Chondrocyte (in vitro differentiated cells): ENCODE results near the gene SEMA6B. TPM values are rescaled to one million over a fixed set of nuclear protein-coding genes. Genes with fewer than 3 reads are reported as not detected.
"Not testable (repeated sequence)": the region's sequence is repeated elsewhere in the genome, so short reads cannot be mapped to it uniquely, and the experiment has no call there.

Experiments used
- DNase-seq: peaks from one replicate; pipeline ENCODE4 v3.0.0; 2021; ENCODE audit warnings: mixed read lengths, low spot score
- H3K27ac Mint-ChIP-seq: one replicate; pipeline ENCODE4 v1.8.0; 2021; ENCODE audit warnings: mild to moderate bottlenecking, moderate library complexity, mixed read lengths; ENCODE audit not compliant: unreplicated experiment
- H3K27me3 Mint-ChIP-seq: 2 replicates; pipeline ENCODE4 v1.8.0; 2021; ENCODE audit warnings: low read depth, mixed read lengths
- H3K36me3 Mint-ChIP-seq: 2 replicates; pipeline ENCODE4 v1.8.0; 2021; ENCODE audit warnings: low read depth, mixed read lengths
- H3K4me1 Mint-ChIP-seq: 2 replicates; pipeline ENCODE4 v1.8.0; 2021; ENCODE audit warnings: low read depth, mild to moderate bottlenecking, mixed read lengths
- H3K4me3 Mint-ChIP-seq: one replicate; pipeline ENCODE4 v1.8.0; 2021; ENCODE audit warnings: mild to moderate bottlenecking, moderate library complexity, mixed read lengths; ENCODE audit not compliant: unreplicated experiment
- H3K9me3 Mint-ChIP-seq: 2 replicates; pipeline ENCODE4 v1.8.0; 2021; ENCODE audit warnings: low read depth, mixed read lengths
- CTCF ChIP-seq: fragments of 200-600 bp; sonication (generic); IDR thresholded peaks from 2 replicates; pipeline ENCODE4 v1.5.0; 2021; ENCODE audit warnings: antibody characterized with exemption, mild to moderate bottlenecking, moderate library complexity
- total RNA-seq: library from RNA; stranded (reverse); gene quantifications from 3 replicates; pipeline ENCODE4 v1.2.1, GENCODE V29; 2021

The SEMA6B gene
- total RNA-seq, 1 donor from 2014 or later = 4.2 TPM

GRCh38 chr19:4533334-4533733 is 26.1 kb downstream of the SEMA6B start:
- Mint-ChIP-seq H3K4me3 (no peak overlapping the region), H3K9me3 (no peaks in the 10 kb centered on the region), H3K4me1 (peaks cover 2% of the 10 kb centered on the region), H3K27ac (no peak overlapping the region), H3K27me3 (peaks cover 21% of the 10 kb centered on the region), H3K36me3 (no peaks in the 10 kb centered on the region)
- DNase-seq = no peak
- no peak for TF ChIP-seq CTCF

GRCh38 chr19:4531562-4532165 is 27.8 kb downstream of the SEMA6B start:
- Mint-ChIP-seq H3K4me1 (peaks cover 2% of the 10 kb centered on the region), H3K27ac (no peak overlapping the region), H3K9me3 (no peaks in the 10 kb centered on the region), H3K36me3 (no peaks in the 10 kb centered on the region), H3K27me3 (peaks cover 16% of the 10 kb centered on the region), H3K4me3 (no peak overlapping the region)
- DNase-seq = no peak
- TF ChIP-seq CTCF = no peak

GRCh38 chr19:4529924-4530522 is 29.5 kb downstream of the SEMA6B start:
- DNase-seq = no peak
- Mint-ChIP-seq H3K4me1 (no peaks in the 10 kb centered on the region), H3K27me3 (peaks cover 9% of the 10 kb centered on the region), H3K4me3 (no peak overlapping the region), H3K9me3 (no peaks in the 10 kb centered on the region), H3K27ac (no peak overlapping the region), H3K36me3 (no peaks in the 10 kb centered on the region)
- no peak for TF ChIP-seq CTCF

GRCh38 chr19:4528843-4529242 is 30.6 kb downstream of the SEMA6B start:
- no peaks in the 10 kb centered on the region for H3K36me3 Mint-ChIP-seq
- no peaks in the 10 kb centered on the region for H3K9me3 Mint-ChIP-seq
- no peak for DNase-seq
- H3K27ac Mint-ChIP-seq = no peak overlapping the region
- peaks cover 7% of the 10 kb centered on the region for H3K27me3 Mint-ChIP-seq
- H3K4me1 Mint-ChIP-seq = no peaks in the 10 kb centered on the region
- TF ChIP-seq CTCF = no peak
- no peak overlapping the region for H3K4me3 Mint-ChIP-seq

- not testable (repeated sequence) for H3K4me3 Mint-ChIP-seq, DNase-seq, H3K9me3 Mint-ChIP-seq, H3K27ac Mint-ChIP-seq, H3K27me3 Mint-ChIP-seq, H3K4me1 Mint-ChIP-seq, H3K36me3 Mint-ChIP-seq
Observed at GRCh38 chr19:4527377-4527776, 32.1 kb downstream of the SEMA6B start.

GRCh38 chr19:4525563-4526002 is 33.9 kb downstream of the SEMA6B start:
- H3K9me3 Mint-ChIP-seq = no peaks in the 10 kb centered on the region
- no peak for TF ChIP-seq CTCF
- peaks cover 11% of the 10 kb centered on the region for H3K4me1 Mint-ChIP-seq
- peaks cover 8% of the 10 kb centered on the region for H3K27me3 Mint-ChIP-seq
- H3K36me3 Mint-ChIP-seq = no peaks in the 10 kb centered on the region
- H3K4me3 Mint-ChIP-seq = no peak overlapping the region
- no peak for DNase-seq
- no peak overlapping the region for H3K27ac Mint-ChIP-seq
